HepG2 (cell line): Measurements from ENCODE around the gene SALL2. TPM values are rescaled to one million over a fixed set of nuclear protein-coding genes. Genes with fewer than 3 reads are reported as not detected.

Source experiments
- ATAC-seq: fragments of 200-7000 bp; cut with Tn5 transposase; 3 replicates; pipeline ENCODE4 v1.9.1; 2020; ENCODE audit warnings: mild to moderate bottlenecking, moderate library complexity
- BruUV-seq: library from RNA; stranded (reverse); fragments of 400-500 nt; replicated peaks from 2 replicates; lab custom pipeline; 2021; lab: Mats Ljungman, UMichigan
- CTCF ChIA-PET: fragments of 300-600 bp; formaldehyde crosslinking; extraction: SDS; loops from one replicate; lab custom pipeline; 2021; ENCODE audit warnings: low total read pairs, inconsistent platforms, low intra/inter-chr PET ratio; lab: Yijun Ruan, JAX
- POLR2A ChIA-PET: fragments of 350-600 bp; sonication (Branson Sonifier 250); formaldehyde crosslinking; loops from one replicate; lab custom pipeline; 2020; ENCODE audit warnings: antibody characterized with exemption, inconsistent platforms; lab: Yijun Ruan, JAX
- DNase-seq: peaks from one replicate; pipeline ENCODE4 v3.0.0-alpha.2; 2015; ENCODE audit warnings: low spot score
- FAIRE-seq: peaks from 3 replicates; lab custom pipeline; 2011; peaks lifted over from hg19 to GRCh38; lab: Jason Lieb, UNC
- H2AFZ ChIP-seq: one replicate; pipeline ENCODE4 v1.6.1; 2011; ENCODE audit warnings: low read length, inconsistent platforms
- H3K27ac ChIP-seq: fragments of 300-600 bp; 3 replicates; pipeline ENCODE4 v1.8.0; 2011; ENCODE audit warnings: mixed run types, mild to moderate bottlenecking, mixed read lengths, low read length, inconsistent platforms; ENCODE audit not compliant: insufficient read depth; ENCODE audit errors: extremely low read length
- H3K27me3 ChIP-seq, 2 experiments: fragments of 200-600 bp in 1 of 2; 2 replicates in 1 of 2; 3 replicates in 1 of 2; pipeline versions ENCODE4 v1.6.0 to v1.8.0; 2011; ENCODE audit warnings: low read length in 2 of 2, mild to moderate bottlenecking in 2 of 2, moderate library complexity in 2 of 2, inconsistent platforms in 1 of 2; ENCODE audit not compliant: insufficient read depth in 2 of 2, control insufficient read depth in 1 of 2
- H3K36me3 ChIP-seq, 2 experiments: fragments of 200-600 bp in 1 of 2; replicated peaks in 1 of 2; 2 replicates in 1 of 2; 3 replicates in 1 of 2; pipeline versions ENCODE4 v1.5.1 to v1.8.0; 2011; ENCODE audit warnings: low read length in 2 of 2, inconsistent platforms in 1 of 2; ENCODE audit not compliant: insufficient read depth in 2 of 2, control insufficient read depth in 1 of 2
- H3K4me1 ChIP-seq: 2 replicates; pipeline ENCODE4 v1.5.1; 2012; ENCODE audit warnings: low read length, inconsistent platforms; ENCODE audit not compliant: insufficient read depth
- H3K4me2 ChIP-seq: 2 replicates; pipeline ENCODE4 v1.6.0; 2011; ENCODE audit warnings: low read depth, low read length, inconsistent platforms
- H3K4me3 ChIP-seq, 3 experiments: fragments of 200-600 bp in 1 of 3; sonication (generic), shearing (Covaris generic) in 1 of 3; replicated peaks in 1 of 3; 2 replicates each; pipeline ENCODE4 v1.5.1; 2011 to 2016; ENCODE audit warnings: low read length in 3 of 3, inconsistent platforms in 2 of 3, low read depth in 2 of 3, mild to moderate bottlenecking in 2 of 3, control low read depth in 1 of 3, mixed read lengths in 1 of 3; ENCODE audit not compliant: insufficient read depth in 1 of 3
- H3K79me2 ChIP-seq: one replicate; pipeline ENCODE4 v1.6.1; 2011; ENCODE audit warnings: low read length, inconsistent platforms; ENCODE audit not compliant: insufficient read depth
- H3K9ac ChIP-seq: 2 replicates; pipeline ENCODE4 v1.6.0; 2011; ENCODE audit warnings: mild to moderate bottlenecking, low read depth, low read length, inconsistent platforms; ENCODE audit not compliant: insufficient read depth
- H3K9me3 ChIP-seq: 2 replicates; pipeline ENCODE4 v1.5.1; 2012; ENCODE audit warnings: mild to moderate bottlenecking, low read length
- H4K20me1 ChIP-seq: 2 replicates; pipeline ENCODE4 v1.6.0; 2011; ENCODE audit warnings: inconsistent platforms, mild to moderate bottlenecking, low read length, moderate library complexity; ENCODE audit not compliant: insufficient read depth
- CBX2 ChIP-seq, 2 experiments: fragments of 200-600 bp in 1 of 2; sonication (generic); formaldehyde crosslinking in 1 of 2; IDR thresholded peaks; 2 replicates each; pipeline versions ENCODE4 v1.7.0 to v1.8.1; 2018 to 2022; ENCODE audit warnings: low read depth in 2 of 2, low read length in 1 of 2, mild to moderate bottlenecking in 1 of 2, missing genetic modification reagents in 1 of 2
- FOSL2 ChIP-seq: sonication (generic); formaldehyde crosslinking; IDR thresholded peaks from 2 replicates; pipeline ENCODE4 v1.4.0; 2020; ENCODE audit warnings: missing genetic modification reagents
- NBN ChIP-seq: fragments of 450-650 bp; conservative IDR thresholded peaks from 2 replicates; pipeline ENCODE4 v1.6.1; 2017
- NCOR1 ChIP-seq: fragments of 200-600 bp; sonication (generic); IDR thresholded peaks from 2 replicates; pipeline ENCODE4 v1.7.0; 2017; ENCODE audit warnings: antibody characterized with exemption, low read length, borderline replicate concordance
- TP53 ChIP-seq: sonication (generic); formaldehyde crosslinking; conservative IDR thresholded peaks from 2 replicates; pipeline ENCODE4 v1.4.0; 2020; ENCODE audit warnings: missing genetic modification reagents
- ZNF777 ChIP-seq: sonication (generic); formaldehyde crosslinking; IDR thresholded peaks from 2 replicates; pipeline ENCODE4 v1.4.0; 2020; ENCODE audit warnings: missing genetic modification reagents
- WGBS: methylation state at CpG from one replicate; pipeline ENCODE4 v1.1.6; 2017; ENCODE audit warnings: low lambda C conversion rate; 5-methylcytosine and 5-hydroxymethylcytosine counted together
- in situ Hi-C: cut with HindIII; loops from 2 replicates; pipeline ENCODE4 v1.10.0; 2017; ENCODE audit warnings: low pct_unique_long_range_greater_than_20kb; ENCODE audit not compliant: extremely low pct_ligation_motif_present
- intact Hi-C: fragments of 100-400 bp; cut with micrococcal nuclease; formaldehyde crosslinking; loops from one replicate; pipeline ENCODE4 v1.10.0; 2022; ENCODE audit not compliant: unreplicated experiment
- polyA plus RNA-seq, 8 experiments: library from polyadenylated mRNA; depleted of rRNA in 3 of 8; stranded (reverse) in 7 of 8; unstranded in 1 of 8; fragments of >200 nt; fragmentation: Illumina TruSeq in 4 of 8; extraction: Trizol in 4 of 8; gene quantifications; 2 replicates each; pipeline versions ENCODE4 v1.2.1 to v1.2.3, GENCODE V29; 2011 to 2016; ENCODE audit warnings: low read depth in 4 of 8, missing spikeins in 1 of 8, mixed read lengths in 1 of 8; ENCODE audit not compliant: insufficient read depth in 1 of 8
- total RNA-seq, 5 experiments: library from RNA; depleted of rRNA; stranded (reverse); fragments of >200 nt; fragmentation: Illumina TruSeq; extraction: Trizol; gene quantifications; 2 replicates each; pipeline ENCODE4 v1.2.3, GENCODE V29; 2016; ENCODE audit warnings: low read depth in 1 of 5
- TF ChIP-seq, protein P1 (sequence below): sonication (generic); formaldehyde crosslinking; IDR thresholded peaks from 2 replicates; pipeline ENCODE4 v1.5.1; 2020; ENCODE audit warnings: missing genetic modification reagents, mild to moderate bottlenecking, borderline replicate concordance

Gene SALL2
- total and polyA plus RNA-seq, 2 of the 13 experiments (the other 11 are each of a cell fraction or from before 2014, with no cell fraction given): 4.9 to 5.8 TPM

DNA sequence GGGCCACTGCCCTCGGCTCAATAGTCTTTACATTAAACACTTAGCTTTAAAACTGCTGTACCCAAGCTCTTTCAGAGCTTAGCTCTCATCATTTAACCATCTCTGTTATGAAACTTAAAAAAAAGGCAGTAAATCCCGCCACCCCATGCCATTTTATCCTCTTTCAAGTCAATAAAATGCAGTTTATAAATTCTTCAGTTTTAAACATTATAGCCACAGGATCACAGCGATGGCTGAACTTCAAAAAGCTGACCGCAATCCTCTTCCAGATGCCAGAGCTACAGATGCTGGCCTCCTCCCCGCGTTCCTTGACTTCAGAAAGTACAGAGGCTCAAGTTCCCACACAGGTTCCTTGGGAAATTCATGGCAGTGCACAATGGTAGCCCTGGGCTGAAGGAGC is 49.5 kb upstream of the SALL2 start:
- DNase-seq (no peak), ATAC-seq (no peak; the same call in 2 of the 3 replicates), FAIRE-seq (no peak)
- ChIA-PET CTCF (no interaction called here), POLR2A (no interaction called here)
- Histone ChIP-seq H3K9ac (no peak overlapping the region), H4K20me1 (no peaks in the 10 kb centered on the region), H2AFZ (no peak overlapping the region), H3K27me3 (peaks cover 0 to 7% of the 10 kb centered on the region in 2 experiments; a peak in 1 of 5 replicates), H3K4me2 (no peak overlapping the region), H3K27ac (no peak overlapping the region), H3K79me2 (no peaks in the 10 kb centered on the region), H3K4me1 (no peaks in the 10 kb centered on the region), H3K36me3 (no peaks in the 10 kb centered on the region), H3K4me3 (no peak overlapping the region), H3K9me3 (no peaks in the 10 kb centered on the region)
- WGBS: 38% methylated on average over 6 of the region's 6 CpGs
- no TSS peak for BruUV-seq
- intact Hi-C loops (no loop called here), in situ Hi-C loops (no loop called here)
- TF ChIP-seq, protein P1, sequence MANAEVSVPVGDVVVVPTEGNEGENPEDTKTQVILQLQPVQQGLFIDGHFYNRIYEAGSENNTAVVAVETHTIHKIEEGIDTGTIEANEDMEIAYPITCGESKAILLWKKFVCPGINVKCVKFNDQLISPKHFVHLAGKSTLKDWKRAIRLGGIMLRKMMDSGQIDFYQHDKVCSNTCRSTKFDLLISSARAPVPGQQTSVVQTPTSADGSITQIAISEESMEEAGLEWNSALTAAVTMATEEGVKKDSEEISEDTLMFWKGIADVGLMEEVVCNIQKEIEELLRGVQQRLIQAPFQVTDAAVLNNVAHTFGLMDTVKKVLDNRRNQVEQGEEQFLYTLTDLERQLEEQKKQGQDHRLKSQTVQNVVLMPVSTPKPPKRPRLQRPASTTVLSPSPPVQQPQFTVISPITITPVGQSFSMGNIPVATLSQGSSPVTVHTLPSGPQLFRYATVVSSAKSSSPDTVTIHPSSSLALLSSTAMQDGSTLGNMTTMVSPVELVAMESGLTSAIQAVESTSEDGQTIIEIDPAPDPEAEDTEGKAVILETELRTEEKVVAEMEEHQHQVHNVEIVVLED (CRISPR knock-in tag): no peak
- no peak for TF ChIP-seq NCOR1
- no peak for TF ChIP-seq NBN
- TF ChIP-seq FOSL2: no peak

DNA sequence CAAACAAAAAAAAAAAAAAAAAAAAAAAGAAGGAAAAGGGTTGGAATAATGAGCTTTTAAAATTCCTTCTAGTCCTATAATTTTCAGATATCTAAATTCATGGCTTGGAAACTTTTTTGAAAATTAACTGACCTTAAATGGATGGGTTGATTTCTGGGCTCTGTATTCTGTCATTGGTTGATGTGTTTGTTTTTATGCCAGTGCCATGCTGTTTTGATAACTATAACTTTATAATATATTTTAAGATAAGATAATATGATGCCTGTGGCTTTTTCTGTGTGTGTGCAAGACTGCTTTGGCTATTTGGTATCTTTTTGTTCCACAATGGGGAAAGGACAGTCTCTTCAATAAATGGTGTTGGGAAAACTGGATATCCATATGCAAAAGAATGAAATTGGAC is 46.5 kb upstream of the SALL2 start:
- intact Hi-C loops (no loop called here), in situ Hi-C loops (no loop called here)
- Histone ChIP-seq H3K36me3 (no peaks in the 10 kb centered on the region), H2AFZ (no peak overlapping the region), H3K27me3 (peaks cover 0 to 7% of the 10 kb centered on the region in 2 experiments; a peak in 2 of 5 replicates), H3K9ac (no peak overlapping the region), H3K4me2 (no peak overlapping the region), H3K27ac (no peak overlapping the region), H4K20me1 (no peaks in the 10 kb centered on the region), H3K9me3 (no peaks in the 10 kb centered on the region), H3K4me1 (no peaks in the 10 kb centered on the region), H3K79me2 (no peaks in the 10 kb centered on the region), H3K4me3 (no peak overlapping the region)
- POLR2A ChIA-PET: no interaction called here
- BruUV-seq: no TSS peak
- CTCF ChIA-PET: no interaction called here
- TF ChIP-seq CBX2 (IDR thresholded peaks at IDR 0.05; ENCODE audit: low read depth, low read length): no peak
- no peak for TF ChIP-seq CBX2 (CRISPR knock-in tag; IDR thresholded peaks at IDR 0.05; ENCODE audit: low read depth)
- TF ChIP-seq ZNF777 (CRISPR knock-in tag): no peak
- TF ChIP-seq TP53 (CRISPR knock-in tag): no peak
- no peak for DNase-seq
- FAIRE-seq: no peak
- ATAC-seq: no peak
